Adrenal gland (tissue), 12 donors: ENCODE measurements around the gene NIBAN1. TPM values are rescaled to one million over a fixed set of nuclear protein-coding genes. Genes with fewer than 3 reads are reported as not detected.

ENCODE experiments used
- DNase-seq, 7 donors: peaks; one replicate each; pipeline ENCODE4 v3.0.0-alpha.2; 2019 to 2020
- H3K27ac ChIP-seq, 5 donors: fragments of 200-600 bp; sonication (generic) in 4 of 5; 1 replicate in 3 of 5; 2 replicates in 2 of 5; pipeline versions ENCODE4 v1.5.1 to v1.8.0; 2016 to 2020; ENCODE audit warnings: mild to moderate bottlenecking in 1 of 5
- H3K27me3 ChIP-seq: fragments of 200-600 bp; 2 replicates; pipeline ENCODE4 v1.8.0; 2021
- H3K36me3 ChIP-seq, 2 donors: fragments of 200-600 bp; replicated peaks in 1 of 2; 1 replicate in 1 of 2; 2 replicates in 1 of 2; pipeline versions ENCODE4 v1.5.1 to v1.8.0; 2018 to 2022
- H3K4me1 ChIP-seq, 2 donors: fragments of 200-600 bp; replicated peaks in 1 of 2; 1 replicate in 1 of 2; 2 replicates in 1 of 2; pipeline versions ENCODE4 v1.5.1 to v1.8.0; 2018 to 2021
- H3K4me3 ChIP-seq, 4 donors: fragments of 200-600 bp; sonication (generic) in 3 of 4; one replicate each; pipeline ENCODE4 v1.5.1; 2016 to 2018
- H3K9me3 ChIP-seq, 3 donors: fragments of 200-600 bp; sonication (generic) in 1 of 3; replicated peaks in 1 of 3; 1 replicate in 2 of 3; 2 replicates in 1 of 3; pipeline versions ENCODE4 v1.5.1 to v1.8.0; 2016 to 2021
- POLR2A ChIP-seq, 2 donors: fragments of 450-650 bp; IDR thresholded peaks; one replicate each; pipeline ENCODE4 v1.6.1; 2017; ENCODE audit warnings: antibody characterized with exemption in 2 of 2, mild to moderate bottlenecking in 2 of 2, moderate library complexity in 1 of 2
- WGBS, 4 donors: extraction: QIAGEN DNeasy Blood & Tissue Kit in 2 of 4; methylation state at CpG; one replicate each; pipeline versions ENCODE4 v1.1.5 to v1.1.7; 2013 to 2017; 5-methylcytosine and 5-hydroxymethylcytosine counted together
- intact Hi-C, 2 donors: fragments of 100-400 bp; cut with DNase I; formaldehyde crosslinking; loops; one replicate each; pipeline versions ENCODE4 v1.14.1 to v1.15.0; 2022 to 2023
- polyA plus RNA-seq, 3 donors: library from polyadenylated mRNA; stranded (reverse); fragments of 200-250 nt in 2 of 3; fragments of 350-450 nt in 1 of 3; fragmentation: Illumina TruSeq in 1 of 3; extraction: RNeasy Lipid Tissue Mini Kit (QIAGEN cat#74804) in 1 of 3; gene quantifications; one replicate each; pipeline ENCODE4 v1.2.3, GENCODE V29; 2013 to 2014
- total RNA-seq, 9 donors: library from RNA; depleted of rRNA in 4 of 9; stranded (reverse); fragments of >200 nt in 4 of 9; fragments of 120-200 nt in 1 of 9; fragmentation: NEBNext Ultra II Directional in 1 of 9; extraction: Animal tissue kit (Norgen Biotek cat#: 25700) in 1 of 9; gene quantifications; one replicate each; pipeline versions ENCODE4 v1.1.0 to v1.2.4, GENCODE V29; 2013 to 2023
- TF ChIP-seq, protein P1 (sequence below), 6 experiments: fragments of 450-650 bp in 4 of 6; fragments of 200-600 bp in 2 of 6; sonication (generic) in 1 of 6; IDR thresholded peaks; 1 replicate in 5 of 6; 2 replicates in 1 of 6; pipeline versions ENCODE4 v1.5.1 to v1.8.0; 2016 to 2021; ENCODE audit warnings: antibody characterized with exemption in 6 of 6, mild to moderate bottlenecking in 2 of 6, moderate library complexity in 1 of 6
- donor health status: healthy with polysubstance abuse.
- donor health status: Bipolar disorder and iron deficiency.
- donor health status: DM: yes; HTN: yes; CAD: no.
- donor health status: DM: no; HTN: no; CAD: no.
- donor health status: DM: no; HTN: no; CAD: no.
- donor health status: DM: yes; HTN: yes; CAD: no.

The NIBAN1 gene
- total and polyA plus RNA-seq, 12 donors = 2.3 to 30.6 (median 11.2) TPM

DNA sequence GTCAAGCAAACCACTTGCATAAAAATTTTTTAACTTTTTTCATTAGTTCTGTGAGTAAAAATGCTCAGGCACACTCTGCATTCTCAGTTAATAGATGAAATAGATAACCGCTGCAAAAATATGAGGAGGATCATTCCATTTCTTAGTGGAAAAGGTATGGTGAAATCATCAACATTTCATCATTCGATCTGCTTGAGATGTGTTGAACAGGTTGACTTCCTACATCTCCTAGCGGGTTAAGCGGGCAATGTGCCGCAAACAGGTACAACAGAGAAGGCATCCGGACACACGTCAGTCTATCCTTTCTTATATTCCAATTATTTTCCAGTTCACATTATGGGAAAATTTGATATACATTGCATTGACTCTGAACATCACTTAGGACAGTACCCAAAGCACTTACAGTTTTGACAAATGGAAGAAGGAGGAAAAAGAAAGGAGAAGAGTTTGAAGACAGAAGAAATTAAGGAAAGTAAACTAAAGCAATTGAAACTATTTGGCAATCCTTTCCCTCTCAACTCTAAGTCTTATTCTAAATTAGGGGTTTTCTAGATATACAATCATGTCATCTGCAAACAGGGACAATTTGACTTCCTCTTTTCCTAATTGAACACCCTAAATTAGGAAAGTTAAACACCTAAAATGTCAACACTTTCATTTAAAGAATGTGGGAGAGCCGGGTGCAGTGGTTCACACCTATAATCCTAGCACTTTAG lies 33.5 kb downstream of the NIBAN1 start:
- intact Hi-C loops = no loop called here
- H3K9me3 ChIP-seq = no peaks in the 10 kb centered on the region
- TF ChIP-seq, protein P1, sequence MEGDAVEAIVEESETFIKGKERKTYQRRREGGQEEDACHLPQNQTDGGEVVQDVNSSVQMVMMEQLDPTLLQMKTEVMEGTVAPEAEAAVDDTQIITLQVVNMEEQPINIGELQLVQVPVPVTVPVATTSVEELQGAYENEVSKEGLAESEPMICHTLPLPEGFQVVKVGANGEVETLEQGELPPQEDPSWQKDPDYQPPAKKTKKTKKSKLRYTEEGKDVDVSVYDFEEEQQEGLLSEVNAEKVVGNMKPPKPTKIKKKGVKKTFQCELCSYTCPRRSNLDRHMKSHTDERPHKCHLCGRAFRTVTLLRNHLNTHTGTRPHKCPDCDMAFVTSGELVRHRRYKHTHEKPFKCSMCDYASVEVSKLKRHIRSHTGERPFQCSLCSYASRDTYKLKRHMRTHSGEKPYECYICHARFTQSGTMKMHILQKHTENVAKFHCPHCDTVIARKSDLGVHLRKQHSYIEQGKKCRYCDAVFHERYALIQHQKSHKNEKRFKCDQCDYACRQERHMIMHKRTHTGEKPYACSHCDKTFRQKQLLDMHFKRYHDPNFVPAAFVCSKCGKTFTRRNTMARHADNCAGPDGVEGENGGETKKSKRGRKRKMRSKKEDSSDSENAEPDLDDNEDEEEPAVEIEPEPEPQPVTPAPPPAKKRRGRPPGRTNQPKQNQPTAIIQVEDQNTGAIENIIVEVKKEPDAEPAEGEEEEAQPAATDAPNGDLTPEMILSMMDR (IDR thresholded peaks at IDR 0.05) = no peak
- no peak for TF ChIP-seq POLR2A (IDR thresholded peaks at IDR 0.05)
- no peak for DNase-seq
- no peaks in the 10 kb centered on the region for H3K27me3 ChIP-seq
- 91 to 98% (median 93%) methylated on average over 8 of the region's 8 CpGs for WGBS, 4 donors
- no peak overlapping the region for H3K4me3 ChIP-seq
- H3K27ac ChIP-seq = no peak overlapping the region
- H3K4me1 ChIP-seq = no peaks in the 10 kb centered on the region
- H3K36me3 ChIP-seq = no peaks in the 10 kb centered on the region

DNA sequence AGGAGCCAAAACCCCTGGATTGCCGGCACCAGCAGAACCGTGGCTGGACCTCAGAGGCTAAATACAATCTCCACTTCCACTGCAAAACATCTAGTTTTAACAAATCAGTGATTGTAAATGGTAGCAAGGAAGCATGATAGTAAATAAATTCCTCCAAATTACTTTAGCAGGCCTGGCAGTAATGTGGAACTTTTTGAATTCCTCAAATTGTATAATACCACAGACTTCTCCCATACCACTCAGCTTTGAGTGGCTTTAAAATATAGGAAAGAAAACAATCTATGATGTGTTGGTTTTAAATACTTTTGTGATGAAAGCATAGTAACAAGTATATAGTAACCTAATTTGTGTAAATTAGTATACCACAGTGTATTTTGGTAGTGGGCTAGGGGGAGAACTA lies 34.1 kb downstream of the NIBAN1 start:
- Histone ChIP-seq H3K36me3 (no peaks in the 10 kb centered on the region), H3K27ac (no peak overlapping the region), H3K4me1 (no peaks in the 10 kb centered on the region), H3K9me3 (no peaks in the 10 kb centered on the region), H3K4me3 (no peak overlapping the region), H3K27me3 (no peaks in the 10 kb centered on the region)
- intact Hi-C loops = no loop called here
- no peak for DNase-seq
- whole genome bisulfite sequencing, 4 donors = 96 to 99% (median 97%) methylated on average over 2 of the region's 2 CpGs
- TF ChIP-seq, protein P1 (IDR thresholded peaks at IDR 0.05) = no peak
- no peak for TF ChIP-seq POLR2A (IDR thresholded peaks at IDR 0.05)

DNA sequence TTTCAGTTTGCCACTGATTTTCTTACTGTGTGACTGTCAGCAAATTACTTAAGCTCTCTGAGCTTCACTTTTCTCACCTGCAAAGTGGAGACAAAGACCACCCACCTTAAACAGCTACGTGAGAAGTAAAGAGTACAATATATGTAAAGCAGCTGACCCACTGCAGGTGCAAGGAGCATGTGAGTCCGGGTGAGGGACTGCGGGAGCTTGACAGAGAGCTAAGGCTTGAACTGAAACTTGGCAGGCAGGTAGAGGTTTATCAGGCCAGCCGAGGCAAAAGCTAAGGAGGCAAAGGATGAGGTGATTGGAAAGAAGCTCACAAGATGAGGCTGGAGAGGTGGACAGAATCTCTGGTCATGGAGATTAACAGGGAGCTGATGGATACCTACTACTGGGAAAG lies 36.6 kb downstream of the NIBAN1 start:
- Histone ChIP-seq H3K4me3 (no peak overlapping the region), H3K4me1 (no peaks in the 10 kb centered on the region), H3K27ac (no peak overlapping the region), H3K36me3 (no peaks in the 10 kb centered on the region), H3K9me3 (no peaks in the 10 kb centered on the region), H3K27me3 (no peaks in the 10 kb centered on the region)
- no peak for DNase-seq
- WGBS, 4 donors = 77 to 85% (median 82%) methylated on average over 4 of the region's 4 CpGs
- intact Hi-C loops = no loop called here
- no peak for TF ChIP-seq POLR2A (IDR thresholded peaks at IDR 0.05)
- TF ChIP-seq, protein P1 (IDR thresholded peaks at IDR 0.05) = no peak

DNA sequence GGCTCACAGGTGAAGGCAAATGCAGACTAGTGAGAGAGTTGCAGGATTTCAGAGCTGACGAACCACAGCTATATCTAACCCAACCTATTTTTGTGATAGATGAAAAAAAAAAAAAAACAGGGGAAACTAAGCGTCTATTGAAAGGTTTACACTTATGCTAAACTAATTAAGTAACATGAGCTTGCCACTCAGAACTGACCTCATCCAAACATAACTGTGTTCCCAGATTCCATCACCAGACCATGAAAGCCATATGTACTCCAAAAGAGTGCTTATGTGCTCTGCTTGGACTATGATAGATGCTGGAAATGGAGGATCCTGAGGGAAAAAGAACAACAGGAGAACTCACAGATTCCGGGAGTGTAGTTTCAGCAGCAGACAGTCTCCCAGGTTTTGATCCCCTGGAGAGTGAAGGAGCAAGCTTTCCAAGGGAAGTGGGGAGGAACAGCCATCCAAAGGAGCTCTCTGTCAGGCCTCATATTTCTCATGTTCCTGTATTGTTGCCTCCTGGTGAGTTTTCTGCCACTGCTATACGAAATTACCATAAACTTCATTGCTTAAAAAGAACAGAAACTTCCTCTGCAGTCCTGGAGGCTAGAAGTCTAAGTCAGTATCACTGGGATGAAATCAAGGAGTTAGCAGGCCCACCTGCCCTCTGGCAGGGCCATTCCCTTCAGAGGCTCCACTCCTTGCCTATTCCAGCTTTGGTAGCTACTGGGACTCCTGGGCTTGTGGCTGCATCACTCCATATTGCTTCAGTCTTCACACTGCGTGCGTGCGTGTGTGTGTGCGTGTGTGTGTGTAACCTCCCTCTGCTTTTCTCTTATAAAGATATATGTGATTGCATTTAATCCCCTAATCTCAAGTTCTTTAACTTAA lies 38.1 kb downstream of the NIBAN1 start:
- intact Hi-C loops = no loop called here
- no peak for TF ChIP-seq POLR2A (IDR thresholded peaks at IDR 0.05)
- TF ChIP-seq, protein P1 (IDR thresholded peaks at IDR 0.05) = no peak
- no peak for DNase-seq
- Histone ChIP-seq H3K27me3 (no peaks in the 10 kb centered on the region), H3K9me3 (no peaks in the 10 kb centered on the region), H3K4me3 (no peak overlapping the region), H3K27ac (no peak overlapping the region), H3K36me3 (no peaks in the 10 kb centered on the region), H3K4me1 (no peaks in the 10 kb centered on the region)
- WGBS, 4 donors = 94 to 96% (median 94%) methylated on average over 8 of the region's 8 CpGs
